Ishikawa (cell line): ENCODE data around the gene DOK6.

ENCODE experiments used
- CEBPB ChIP-seq: IDR thresholded peaks from 2 replicates; pipeline ENCODE4 v1.6.1; 2012
- CREB1 ChIP-seq: IDR thresholded peaks from 2 replicates; pipeline ENCODE4 v1.6.1; 2012; ENCODE audit warnings: low read depth
- FOXM1 ChIP-seq: IDR thresholded peaks from 2 replicates; pipeline ENCODE4 v1.6.1; 2012; ENCODE audit warnings: low read depth, borderline replicate concordance
- RAD21 ChIP-seq: IDR thresholded peaks from 2 replicates; pipeline ENCODE4 v1.6.1; 2012; ENCODE audit warnings: low read depth
- TCF12 ChIP-seq: IDR thresholded peaks from 2 replicates; pipeline ENCODE4 v1.6.1; 2012; ENCODE audit warnings: low read depth
- YY1 ChIP-seq: IDR thresholded peaks from 2 replicates; pipeline ENCODE4 v1.6.1; 2012; ENCODE audit warnings: low read depth
- TF ChIP-seq, protein P1 (sequence below): IDR thresholded peaks from 2 replicates; pipeline ENCODE4 v1.6.1; 2012
- TF ChIP-seq, protein P2 (sequence below): IDR thresholded peaks from 2 replicates; pipeline ENCODE4 v1.6.1; 2012
- TF ChIP-seq, protein P3 (sequence below): IDR thresholded peaks from 2 replicates; pipeline ENCODE4 v1.6.1; 2012; ENCODE audit warnings: low read depth, mild to moderate bottlenecking

DNA sequence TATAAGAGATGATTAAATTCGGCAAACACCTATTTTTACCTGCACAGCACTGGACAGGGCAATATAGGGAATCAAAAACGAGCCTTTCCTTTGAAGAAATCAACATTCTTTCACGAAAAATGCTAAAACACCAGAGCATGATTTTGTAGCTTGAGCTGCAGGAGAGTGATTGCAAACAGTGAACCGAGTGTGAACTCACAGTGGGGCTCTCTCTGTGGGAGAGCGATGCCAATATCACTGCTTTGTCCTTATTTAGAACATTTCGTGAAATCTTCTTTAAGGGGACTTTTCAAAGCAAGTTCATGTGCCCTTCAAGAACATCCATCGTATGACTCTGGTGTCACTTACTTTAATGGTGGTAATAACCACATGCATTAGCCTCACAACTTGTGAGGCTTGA is 308.2 kb downstream of the DOK6 start:
- no peak for TF ChIP-seq CREB1
- TF ChIP-seq RAD21, result no peak
- TF ChIP-seq, protein P1, sequence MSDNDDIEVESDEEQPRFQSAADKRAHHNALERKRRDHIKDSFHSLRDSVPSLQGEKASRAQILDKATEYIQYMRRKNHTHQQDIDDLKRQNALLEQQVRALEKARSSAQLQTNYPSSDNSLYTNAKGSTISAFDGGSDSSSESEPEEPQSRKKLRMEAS, result no peak
- TF ChIP-seq, protein P2, sequence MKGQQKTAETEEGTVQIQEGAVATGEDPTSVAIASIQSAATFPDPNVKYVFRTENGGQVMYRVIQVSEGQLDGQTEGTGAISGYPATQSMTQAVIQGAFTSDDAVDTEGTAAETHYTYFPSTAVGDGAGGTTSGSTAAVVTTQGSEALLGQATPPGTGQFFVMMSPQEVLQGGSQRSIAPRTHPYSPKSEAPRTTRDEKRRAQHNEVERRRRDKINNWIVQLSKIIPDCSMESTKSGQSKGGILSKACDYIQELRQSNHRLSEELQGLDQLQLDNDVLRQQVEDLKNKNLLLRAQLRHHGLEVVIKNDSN, result no peak
- TF ChIP-seq, protein P3, sequence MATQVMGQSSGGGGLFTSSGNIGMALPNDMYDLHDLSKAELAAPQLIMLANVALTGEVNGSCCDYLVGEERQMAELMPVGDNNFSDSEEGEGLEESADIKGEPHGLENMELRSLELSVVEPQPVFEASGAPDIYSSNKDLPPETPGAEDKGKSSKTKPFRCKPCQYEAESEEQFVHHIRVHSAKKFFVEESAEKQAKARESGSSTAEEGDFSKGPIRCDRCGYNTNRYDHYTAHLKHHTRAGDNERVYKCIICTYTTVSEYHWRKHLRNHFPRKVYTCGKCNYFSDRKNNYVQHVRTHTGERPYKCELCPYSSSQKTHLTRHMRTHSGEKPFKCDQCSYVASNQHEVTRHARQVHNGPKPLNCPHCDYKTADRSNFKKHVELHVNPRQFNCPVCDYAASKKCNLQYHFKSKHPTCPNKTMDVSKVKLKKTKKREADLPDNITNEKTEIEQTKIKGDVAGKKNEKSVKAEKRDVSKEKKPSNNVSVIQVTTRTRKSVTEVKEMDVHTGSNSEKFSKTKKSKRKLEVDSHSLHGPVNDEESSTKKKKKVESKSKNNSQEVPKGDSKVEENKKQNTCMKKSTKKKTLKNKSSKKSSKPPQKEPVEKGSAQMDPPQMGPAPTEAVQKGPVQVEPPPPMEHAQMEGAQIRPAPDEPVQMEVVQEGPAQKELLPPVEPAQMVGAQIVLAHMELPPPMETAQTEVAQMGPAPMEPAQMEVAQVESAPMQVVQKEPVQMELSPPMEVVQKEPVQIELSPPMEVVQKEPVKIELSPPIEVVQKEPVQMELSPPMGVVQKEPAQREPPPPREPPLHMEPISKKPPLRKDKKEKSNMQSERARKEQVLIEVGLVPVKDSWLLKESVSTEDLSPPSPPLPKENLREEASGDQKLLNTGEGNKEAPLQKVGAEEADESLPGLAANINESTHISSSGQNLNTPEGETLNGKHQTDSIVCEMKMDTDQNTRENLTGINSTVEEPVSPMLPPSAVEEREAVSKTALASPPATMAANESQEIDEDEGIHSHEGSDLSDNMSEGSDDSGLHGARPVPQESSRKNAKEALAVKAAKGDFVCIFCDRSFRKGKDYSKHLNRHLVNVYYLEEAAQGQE, result no peak
- no peak for TF ChIP-seq CEBPB
- TF ChIP-seq TCF12, result no peak
- no peak for TF ChIP-seq YY1
- no peak for TF ChIP-seq FOXM1
